ENCODE data around the gene SP140.

- TF ChIP-seq, protein P1, sequence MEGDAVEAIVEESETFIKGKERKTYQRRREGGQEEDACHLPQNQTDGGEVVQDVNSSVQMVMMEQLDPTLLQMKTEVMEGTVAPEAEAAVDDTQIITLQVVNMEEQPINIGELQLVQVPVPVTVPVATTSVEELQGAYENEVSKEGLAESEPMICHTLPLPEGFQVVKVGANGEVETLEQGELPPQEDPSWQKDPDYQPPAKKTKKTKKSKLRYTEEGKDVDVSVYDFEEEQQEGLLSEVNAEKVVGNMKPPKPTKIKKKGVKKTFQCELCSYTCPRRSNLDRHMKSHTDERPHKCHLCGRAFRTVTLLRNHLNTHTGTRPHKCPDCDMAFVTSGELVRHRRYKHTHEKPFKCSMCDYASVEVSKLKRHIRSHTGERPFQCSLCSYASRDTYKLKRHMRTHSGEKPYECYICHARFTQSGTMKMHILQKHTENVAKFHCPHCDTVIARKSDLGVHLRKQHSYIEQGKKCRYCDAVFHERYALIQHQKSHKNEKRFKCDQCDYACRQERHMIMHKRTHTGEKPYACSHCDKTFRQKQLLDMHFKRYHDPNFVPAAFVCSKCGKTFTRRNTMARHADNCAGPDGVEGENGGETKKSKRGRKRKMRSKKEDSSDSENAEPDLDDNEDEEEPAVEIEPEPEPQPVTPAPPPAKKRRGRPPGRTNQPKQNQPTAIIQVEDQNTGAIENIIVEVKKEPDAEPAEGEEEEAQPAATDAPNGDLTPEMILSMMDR (conservative IDR thresholded peaks at IDR 0.05; ENCODE audit: low read length), result no peak
- TF ChIP-seq EZH2phosphoT487 (IDR thresholded peaks at IDR 0.05; ENCODE audit: borderline replicate concordance, low read depth, low read length), result no peak
Observed at GRCh38 chr2:230262246-230262645, 36.7 kb downstream of the SP140 start.

Measured in OCI-LY7 (cell line).